H54 (cell line): ENCODE data around the gene SDK1.

Source experiments
- DNase-seq: peaks from one replicate; pipeline ENCODE4 v3.0.0; 2011; ENCODE audit warnings: low spot score, mixed read lengths; ENCODE audit not compliant: insufficient read length
- FAIRE-seq: peaks from 3 replicates; lab custom pipeline; 2011; peaks lifted over from hg19 to GRCh38; lab: Jason Lieb, UNC
- POLR2A ChIP-seq: IDR thresholded peaks from 2 replicates; pipeline ENCODE4 v1.6.1; 2011; ENCODE audit warnings: low read depth, mild to moderate bottlenecking, low read length

The SDK1 gene

DNA sequence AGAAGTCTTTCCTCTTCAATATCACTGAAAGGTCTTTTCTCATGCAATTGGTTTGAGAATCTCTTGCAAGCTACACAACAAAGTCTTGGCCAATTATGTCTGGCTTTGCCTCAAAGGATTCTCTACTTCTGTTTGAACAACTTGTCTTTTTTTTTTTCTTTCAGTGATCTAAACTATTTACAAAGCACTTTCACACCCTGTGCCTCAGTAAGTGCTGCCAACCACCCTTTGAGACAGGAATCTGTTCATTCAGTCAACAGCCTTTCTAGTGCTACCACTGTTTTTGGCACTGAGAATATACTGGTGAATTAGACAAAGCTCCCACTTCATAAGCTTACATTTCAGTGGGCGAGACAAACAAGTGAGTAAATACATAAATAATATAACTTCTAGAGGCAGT is 26.9 kb upstream of the SDK1 start:
- no peak for FAIRE-seq
- no peak for TF ChIP-seq POLR2A
- DNase-seq: no peak

GRCh38 chr7:3277604-3278572 is 23.2 kb upstream of the SDK1 start:
- FAIRE-seq: no peak

GRCh38 chr7:3279147-3279818 is 21.8 kb upstream of the SDK1 start:
- no peak for FAIRE-seq
- TF ChIP-seq POLR2A: no peak
- DNase-seq: no peak

More at GRCh38 chr7:3277604-3278572, 23.2 kb upstream of the SDK1 start:
- no peak for TF ChIP-seq POLR2A
- DNase-seq: no peak

- TF ChIP-seq POLR2A: no peak
- FAIRE-seq (no peak), DNase-seq (no peak)
Measured at GRCh38 chr7:3280445-3280844, 20.6 kb upstream of the SDK1 start.

DNA sequence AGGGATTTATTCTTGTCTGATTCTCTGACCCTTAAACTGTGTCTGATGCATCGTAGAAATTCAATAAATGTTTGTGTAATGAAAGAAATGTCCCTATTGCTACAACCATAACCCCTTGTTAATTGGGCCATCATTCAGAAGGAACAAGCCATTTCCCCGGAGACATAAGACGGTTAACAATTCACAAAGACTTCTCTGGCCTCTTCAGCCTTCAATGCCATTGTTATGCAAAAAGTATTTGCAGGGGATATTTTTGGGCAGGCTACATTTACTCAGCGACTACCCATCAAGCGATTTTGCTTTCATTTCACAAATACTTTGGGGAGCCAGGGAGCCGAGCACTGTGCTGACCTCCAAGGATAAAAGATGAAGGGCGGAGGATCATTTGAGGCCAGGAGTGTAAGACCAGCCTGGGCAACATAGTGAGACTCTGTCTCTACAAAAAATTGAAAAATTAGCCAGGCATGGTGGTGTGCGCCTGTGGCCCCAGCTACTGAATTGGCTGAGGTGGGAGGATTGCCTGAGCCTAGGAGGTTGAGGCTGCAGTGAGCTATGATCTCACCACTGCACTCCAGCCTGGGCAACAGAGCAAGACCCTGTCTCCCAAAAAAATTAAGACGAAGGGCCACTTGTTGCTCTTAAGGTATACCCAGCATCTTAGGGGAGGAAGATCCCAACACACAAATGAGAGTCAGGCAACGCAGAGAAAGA is 20.0 kb upstream of the SDK1 start:
- TF ChIP-seq POLR2A: no peak
- DNase-seq (no peak), FAIRE-seq (no peak)

DNA sequence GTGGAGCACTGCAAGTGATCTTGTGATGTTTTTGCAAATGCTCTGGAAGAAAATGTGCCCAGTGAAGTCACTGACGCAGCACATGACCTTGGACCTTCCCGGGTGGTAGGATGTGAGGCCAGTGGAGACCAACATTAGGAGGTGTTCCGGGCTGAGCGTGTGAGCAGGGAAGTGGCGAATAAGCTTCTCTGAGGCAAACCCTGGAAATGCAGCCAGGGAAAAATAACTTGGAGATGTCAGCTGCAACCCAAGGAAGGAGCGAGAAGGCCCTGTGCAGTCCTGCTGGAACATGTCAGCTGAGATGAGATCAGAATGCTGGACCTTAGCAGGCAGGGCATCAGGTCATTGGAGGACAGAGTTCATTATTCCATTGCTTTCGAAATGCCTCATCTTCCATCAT is 18.6 kb upstream of the SDK1 start:
- TF ChIP-seq POLR2A: no peak
- DNase-seq (no peak), FAIRE-seq (no peak)

DNA sequence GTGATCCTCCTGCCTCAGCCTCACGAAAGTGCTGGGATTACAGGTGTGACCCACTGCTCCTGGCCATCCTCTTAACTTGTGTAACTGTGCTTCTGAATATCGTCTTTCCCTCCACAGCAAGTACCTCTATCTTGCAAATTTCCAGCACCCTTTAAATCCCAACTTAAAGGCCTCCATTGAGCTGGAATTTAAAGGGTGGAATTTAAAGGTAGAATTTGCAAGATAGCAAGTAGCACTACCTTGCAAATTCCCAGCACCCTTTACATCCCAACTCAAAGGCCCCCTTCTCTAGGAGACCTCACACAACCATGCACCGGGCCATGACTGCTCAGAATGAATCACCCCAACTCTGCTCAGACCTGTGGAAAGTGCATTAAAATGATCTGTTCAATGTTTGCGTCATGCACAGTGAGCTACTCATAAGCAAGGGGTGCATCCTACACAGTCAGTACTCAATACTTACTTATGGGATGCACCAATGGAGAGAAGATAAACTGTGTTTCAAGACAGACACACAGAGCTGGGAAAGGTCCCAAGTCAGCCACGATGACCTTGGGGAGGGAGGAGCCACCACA is 17.8 kb upstream of the SDK1 start:
- DNase-seq: no peak
- TF ChIP-seq POLR2A: no peak
- FAIRE-seq: no peak

GRCh38 chr7:3285652-3286051 is 15.4 kb upstream of the SDK1 start:
- no peak for FAIRE-seq
- no peak for DNase-seq
- TF ChIP-seq POLR2A: no peak

DNA sequence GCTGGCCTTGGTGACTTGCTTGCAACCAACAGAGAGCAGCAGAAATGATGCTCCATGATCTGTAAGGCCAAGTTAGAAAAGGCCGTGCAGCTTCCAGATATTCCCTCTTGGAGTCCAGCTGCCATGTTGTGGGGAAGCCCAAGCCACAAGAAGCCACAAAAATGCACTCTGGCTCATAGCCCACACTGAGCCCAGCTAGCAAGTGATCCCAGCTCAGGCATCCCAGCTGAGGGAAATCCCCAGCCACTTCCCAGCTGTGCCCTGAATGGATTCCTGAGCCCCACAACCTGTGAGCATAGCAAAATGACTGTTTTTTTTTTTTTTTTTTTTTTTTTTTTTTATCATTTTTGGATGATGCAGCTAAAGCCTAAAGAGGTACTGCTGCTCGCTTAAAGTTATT is 11.1 kb upstream of the SDK1 start:
- no peak for DNase-seq
- TF ChIP-seq POLR2A: no peak
- no peak for FAIRE-seq

GRCh38 chr7:3292694-3293093 is 8.4 kb upstream of the SDK1 start:
- DNase-seq (no peak), FAIRE-seq (no peak)
- no peak for TF ChIP-seq POLR2A

- FAIRE-seq: no peak
- no peak for DNase-seq
- no peak for TF ChIP-seq POLR2A
Measured at GRCh38 chr7:3294432-3295100, 6.5 kb upstream of the SDK1 start.

GRCh38 chr7:3297105-3297819 is 3.8 kb upstream of the SDK1 start:
- TF ChIP-seq POLR2A: no peak
- FAIRE-seq: no peak
- DNase-seq: no peak
